Effector memory CD4-positive, alpha-beta T cell (primary cell): ENCODE results near the gene NRIP1.

Experiments
- DNase-seq, 3 donors: peaks; one replicate each; pipeline ENCODE4 v3.0.0-alpha.2; 2020
- H3K27ac ChIP-seq: 2 replicates; pipeline ENCODE4 v1.7.0; 2013; ENCODE audit warnings: mild to moderate bottlenecking, low read length, moderate library complexity; ENCODE audit not compliant: insufficient read depth, poor library complexity, severe bottlenecking
- H3K27me3 ChIP-seq: replicated peaks from 2 replicates; pipeline ENCODE4 v1.7.0; 2013; ENCODE audit warnings: mild to moderate bottlenecking, low read length; ENCODE audit not compliant: insufficient read depth, control insufficient read depth, poor library complexity, severe bottlenecking
- H3K36me3 ChIP-seq: 2 replicates; pipeline ENCODE4 v1.7.0; 2013; ENCODE audit warnings: mild to moderate bottlenecking, low read length, moderate library complexity; ENCODE audit not compliant: control insufficient read depth, insufficient read depth
- H3K4me1 ChIP-seq: 2 replicates; pipeline ENCODE4 v1.7.0; 2013; ENCODE audit warnings: low read length, mild to moderate bottlenecking; ENCODE audit not compliant: control insufficient read depth, insufficient read depth, poor library complexity, severe bottlenecking
- H3K4me3 ChIP-seq: 2 replicates; pipeline ENCODE4 v1.7.0; 2013; ENCODE audit warnings: low read length, low read depth, mild to moderate bottlenecking; ENCODE audit not compliant: insufficient read depth, poor library complexity, severe bottlenecking
- H3K9me3 ChIP-seq: 2 replicates; pipeline ENCODE4 v1.7.0; 2013; ENCODE audit warnings: mild to moderate bottlenecking, low read length, moderate library complexity; ENCODE audit not compliant: control insufficient read depth

Gene NRIP1

DNA sequence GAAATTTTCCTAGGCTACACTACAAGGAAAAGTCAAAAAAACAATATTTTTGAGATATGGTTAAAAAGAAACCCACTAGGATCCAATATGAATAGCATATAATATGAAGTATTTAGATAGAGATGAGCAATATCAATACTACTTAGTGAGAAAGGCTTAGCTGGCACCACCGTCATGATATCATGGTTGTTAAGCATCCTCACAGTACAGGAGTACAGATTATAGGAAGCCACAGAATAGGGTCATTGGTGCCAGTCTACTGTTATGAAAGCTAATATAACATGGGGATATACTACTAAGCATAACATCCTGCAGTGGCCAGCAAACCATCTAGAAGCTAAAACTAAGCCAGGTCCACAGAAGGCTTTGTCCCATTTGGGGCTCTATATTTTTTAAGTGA lies 28.4 kb upstream of the NRIP1 start:
- Histone ChIP-seq H3K4me1 (no peaks in the 10 kb centered on the region), H3K27me3 (no peaks in the 10 kb centered on the region), H3K27ac (no peak overlapping the region), H3K4me3 (no peak overlapping the region), H3K36me3 (no peaks in the 10 kb centered on the region), H3K9me3 (no peaks in the 10 kb centered on the region)
- no peak for DNase-seq

DNA sequence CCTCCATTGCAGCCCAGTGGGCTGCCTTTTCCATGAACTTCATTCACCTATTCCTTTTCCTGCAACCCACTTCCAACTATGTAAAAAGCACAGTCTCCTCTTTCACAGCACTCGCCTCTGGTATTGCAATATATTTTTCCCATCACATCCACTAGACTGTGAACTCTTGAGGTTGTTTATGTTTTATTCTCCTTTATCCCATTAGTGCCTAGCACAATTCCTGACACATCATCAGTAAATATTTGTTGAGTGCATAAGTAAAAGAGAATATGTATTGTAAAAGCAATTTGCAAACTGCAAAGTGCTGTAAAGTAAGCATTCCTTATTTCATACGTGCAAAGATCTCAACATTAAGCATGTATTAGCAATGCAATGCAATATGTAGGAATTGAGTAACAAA lies 27.9 kb upstream of the NRIP1 start:
- no peaks in the 10 kb centered on the region for H3K27me3 ChIP-seq
- H3K27ac ChIP-seq, result no peak overlapping the region
- no peaks in the 10 kb centered on the region for H3K4me1 ChIP-seq
- no peak for DNase-seq
- H3K9me3 ChIP-seq, result no peaks in the 10 kb centered on the region
- H3K36me3 ChIP-seq, result no peaks in the 10 kb centered on the region
- no peak overlapping the region for H3K4me3 ChIP-seq

DNA sequence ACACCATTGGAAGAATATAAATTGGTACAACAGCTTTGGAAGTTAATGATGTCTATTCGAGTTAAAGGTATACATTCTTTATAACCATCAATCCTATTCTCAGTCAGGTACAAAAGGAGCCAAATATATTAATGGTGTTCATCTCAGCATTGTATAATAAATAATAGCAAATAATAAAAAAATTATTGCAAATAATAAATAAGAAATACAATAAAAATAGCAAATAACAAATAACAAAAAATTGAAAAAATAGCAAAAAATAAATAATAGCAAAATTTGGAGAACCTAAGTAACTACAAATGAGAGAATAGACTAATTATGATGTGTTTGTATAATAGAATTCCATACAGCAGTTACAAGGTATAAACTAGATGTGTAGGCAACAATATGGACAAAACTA lies 25.6 kb upstream of the NRIP1 start:
- no peaks in the 10 kb centered on the region for H3K9me3 ChIP-seq

DNA sequence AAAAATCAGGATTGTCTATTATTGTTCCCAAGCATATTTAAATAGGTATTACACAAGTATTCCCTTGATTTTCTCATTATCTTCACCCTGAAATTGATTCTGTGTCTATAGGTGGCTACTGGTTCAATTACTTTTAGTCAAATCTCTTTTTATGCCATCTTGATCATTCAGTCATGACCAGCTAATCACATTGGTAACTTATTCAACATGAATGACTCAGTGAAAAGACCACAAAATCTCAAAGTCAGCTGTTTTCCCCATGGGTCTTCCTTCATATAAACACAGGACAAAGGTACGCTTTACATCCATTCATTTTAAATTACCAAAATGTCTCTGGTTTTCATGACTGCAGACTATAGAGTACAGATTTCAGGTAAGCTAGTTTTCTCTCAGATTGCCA lies 23.7 kb upstream of the NRIP1 start:
- no peak for DNase-seq
- H3K4me3 ChIP-seq, result no peak overlapping the region
- H3K27me3 ChIP-seq, result no peaks in the 10 kb centered on the region
- no peaks in the 10 kb centered on the region for H3K9me3 ChIP-seq
- H3K36me3 ChIP-seq, result no peaks in the 10 kb centered on the region
- no peaks in the 10 kb centered on the region for H3K4me1 ChIP-seq
- no peak overlapping the region for H3K27ac ChIP-seq

More for the DNA sequence above, 25.6 kb upstream of the NRIP1 start:
- Histone ChIP-seq H3K4me1 (no peaks in the 10 kb centered on the region), H3K4me3 (no peak overlapping the region), H3K27me3 (no peaks in the 10 kb centered on the region), H3K27ac (no peak overlapping the region), H3K36me3 (no peaks in the 10 kb centered on the region)
- no peak for DNase-seq

DNA sequence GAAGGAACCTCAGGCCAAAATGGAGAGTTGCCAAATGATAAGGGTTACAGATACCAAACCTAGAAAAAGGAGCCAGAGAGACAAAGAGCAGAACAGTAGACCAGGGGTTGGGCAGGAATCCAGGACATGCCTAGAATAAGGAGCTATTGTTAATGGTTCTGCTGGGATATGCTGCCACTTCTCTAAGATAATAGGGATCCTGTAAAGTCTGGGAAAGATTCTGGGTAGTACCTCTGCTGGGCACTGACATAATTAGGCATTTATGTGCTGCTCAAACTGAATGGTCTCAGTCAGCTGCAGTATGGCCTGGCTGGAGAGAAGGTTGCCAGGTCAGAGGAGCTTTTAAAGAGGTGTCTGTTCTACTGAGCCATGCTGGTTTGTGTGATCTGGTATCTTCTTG lies 19.9 kb upstream of the NRIP1 start:
- H3K27ac ChIP-seq, result no peak overlapping the region
- H3K4me1 ChIP-seq, result no peaks in the 10 kb centered on the region
- no peak for DNase-seq
- no peaks in the 10 kb centered on the region for H3K27me3 ChIP-seq
- H3K4me3 ChIP-seq, result no peak overlapping the region
- H3K36me3 ChIP-seq, result no peaks in the 10 kb centered on the region
- no peaks in the 10 kb centered on the region for H3K9me3 ChIP-seq

DNA sequence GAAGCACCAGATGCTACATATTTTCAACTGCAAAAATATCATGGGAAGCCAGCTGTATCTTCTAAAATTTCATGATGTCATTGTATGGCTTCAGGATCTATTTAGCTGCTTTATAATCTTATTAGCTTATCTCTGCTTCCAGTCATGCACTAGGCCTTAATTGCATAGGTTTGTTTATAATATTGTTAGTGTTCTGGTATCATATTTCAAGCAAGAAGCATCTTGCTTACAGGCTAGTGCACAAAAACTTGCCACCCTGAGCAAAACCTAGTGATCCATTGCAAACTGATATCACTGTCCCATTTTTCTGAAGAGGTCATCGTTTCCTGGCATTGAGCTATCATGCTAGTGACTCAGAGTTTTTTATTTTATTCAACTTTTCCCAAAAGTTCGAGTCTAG lies 15.7 kb upstream of the NRIP1 start:
- Histone ChIP-seq H3K27ac (no peak overlapping the region), H3K27me3 (no peaks in the 10 kb centered on the region), H3K4me3 (no peak overlapping the region), H3K4me1 (no peaks in the 10 kb centered on the region), H3K9me3 (no peaks in the 10 kb centered on the region), H3K36me3 (no peaks in the 10 kb centered on the region)
- no peak for DNase-seq

DNA sequence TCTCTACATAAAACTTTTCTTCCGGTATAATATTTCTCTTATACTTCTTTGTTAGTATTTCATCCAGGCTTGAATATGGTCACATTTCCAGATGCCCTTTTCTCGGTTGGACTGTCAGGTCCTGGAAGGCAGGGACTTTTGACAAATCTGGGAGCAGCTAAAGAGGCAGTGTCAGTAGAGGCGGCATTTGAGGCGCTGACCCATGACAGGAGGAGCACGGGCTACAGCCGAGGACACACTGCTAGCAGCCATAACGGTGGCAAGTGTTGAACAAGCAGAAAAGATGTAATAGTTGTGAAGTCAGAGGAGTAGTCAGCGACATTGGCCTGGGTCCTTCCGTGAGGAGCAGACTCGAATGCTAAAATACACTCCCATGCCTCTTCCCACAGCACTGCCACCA lies 14.5 kb upstream of the NRIP1 start:
- no peaks in the 10 kb centered on the region for H3K9me3 ChIP-seq
- no peak for DNase-seq
- no peaks in the 10 kb centered on the region for H3K4me1 ChIP-seq
- H3K27me3 ChIP-seq, result no peaks in the 10 kb centered on the region
- H3K36me3 ChIP-seq, result no peaks in the 10 kb centered on the region
- no peak overlapping the region for H3K27ac ChIP-seq
- no peak overlapping the region for H3K4me3 ChIP-seq

DNA sequence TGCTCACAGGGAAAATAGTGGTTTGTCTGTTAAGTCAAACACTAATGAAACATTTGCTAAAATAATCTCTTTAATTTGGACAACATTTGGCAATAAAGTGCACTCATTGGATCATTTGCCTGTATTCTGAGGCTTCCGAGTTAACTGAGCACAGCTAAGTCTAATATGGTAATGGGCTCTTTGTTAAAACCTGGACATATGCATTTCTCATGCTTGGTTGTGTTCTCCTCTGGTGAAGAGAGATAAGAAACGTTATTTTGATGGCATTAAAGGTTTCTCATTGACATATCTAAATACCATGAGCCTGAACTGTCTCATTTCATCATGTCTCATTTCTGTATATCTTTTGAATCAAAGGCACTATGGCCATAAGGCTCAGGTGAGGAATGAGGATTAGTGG lies 13.4 kb upstream of the NRIP1 start:
- no peak for DNase-seq
- Histone ChIP-seq H3K27me3 (no peaks in the 10 kb centered on the region), H3K27ac (no peak overlapping the region), H3K4me1 (no peaks in the 10 kb centered on the region), H3K4me3 (no peak overlapping the region), H3K9me3 (no peaks in the 10 kb centered on the region), H3K36me3 (no peaks in the 10 kb centered on the region)

DNA sequence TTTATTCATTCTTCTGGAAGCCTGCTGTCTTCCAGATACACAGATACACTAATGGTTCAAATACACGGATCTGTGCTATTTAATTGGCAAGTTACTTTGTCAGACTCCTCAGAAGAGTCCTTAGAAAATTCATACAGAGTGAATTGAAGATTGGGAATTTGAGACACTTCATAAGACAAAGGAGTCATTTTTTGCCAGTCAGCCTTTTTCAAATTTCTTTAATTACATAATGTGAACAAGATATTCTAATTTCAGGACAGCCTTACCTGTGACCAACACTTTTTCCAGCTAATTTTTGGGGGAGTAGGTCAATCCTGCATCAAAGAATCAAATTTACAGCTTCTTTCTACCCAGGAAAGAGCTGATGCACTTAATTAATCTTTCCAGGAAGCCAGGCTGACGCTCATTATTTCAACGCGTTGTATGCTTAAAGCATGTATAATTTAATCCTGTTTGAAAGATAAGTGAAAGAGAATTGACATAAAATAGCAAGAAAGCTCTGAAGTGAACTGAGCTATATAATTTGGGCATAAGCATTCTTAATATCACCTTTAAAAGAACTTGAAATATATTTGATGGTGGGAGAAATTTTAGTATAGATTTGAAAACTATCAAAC lies 12.8 kb upstream of the NRIP1 start:
- H3K27ac ChIP-seq, result no peak overlapping the region
- no peak overlapping the region for H3K4me3 ChIP-seq
- H3K9me3 ChIP-seq, result no peaks in the 10 kb centered on the region
- H3K4me1 ChIP-seq, result no peaks in the 10 kb centered on the region
- H3K27me3 ChIP-seq, result no peaks in the 10 kb centered on the region
- no peaks in the 10 kb centered on the region for H3K36me3 ChIP-seq
- no peak for DNase-seq

DNA sequence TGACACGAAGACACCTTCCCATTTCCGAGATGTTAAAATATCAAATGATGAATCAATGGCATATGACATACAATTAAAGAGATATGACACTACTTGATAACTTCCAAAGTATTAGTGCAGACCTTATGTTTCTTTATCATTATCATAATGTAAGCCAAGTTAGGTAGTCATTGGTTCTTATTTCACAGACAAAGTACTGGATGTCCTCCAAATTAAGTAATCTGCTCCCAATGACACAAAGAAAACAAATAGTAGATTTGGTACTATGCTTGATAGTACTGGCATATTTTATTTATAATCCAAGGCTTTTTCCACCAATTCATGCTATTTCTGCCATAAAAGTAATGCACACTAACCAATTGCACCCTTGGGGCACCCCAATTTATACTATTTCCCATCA lies 11.9 kb upstream of the NRIP1 start:
- no peak overlapping the region for H3K4me3 ChIP-seq
- DNase-seq, result no peak
- no peaks in the 10 kb centered on the region for H3K4me1 ChIP-seq
- no peaks in the 10 kb centered on the region for H3K27me3 ChIP-seq
- no peaks in the 10 kb centered on the region for H3K9me3 ChIP-seq
- H3K27ac ChIP-seq, result no peak overlapping the region
- no peaks in the 10 kb centered on the region for H3K36me3 ChIP-seq

DNA sequence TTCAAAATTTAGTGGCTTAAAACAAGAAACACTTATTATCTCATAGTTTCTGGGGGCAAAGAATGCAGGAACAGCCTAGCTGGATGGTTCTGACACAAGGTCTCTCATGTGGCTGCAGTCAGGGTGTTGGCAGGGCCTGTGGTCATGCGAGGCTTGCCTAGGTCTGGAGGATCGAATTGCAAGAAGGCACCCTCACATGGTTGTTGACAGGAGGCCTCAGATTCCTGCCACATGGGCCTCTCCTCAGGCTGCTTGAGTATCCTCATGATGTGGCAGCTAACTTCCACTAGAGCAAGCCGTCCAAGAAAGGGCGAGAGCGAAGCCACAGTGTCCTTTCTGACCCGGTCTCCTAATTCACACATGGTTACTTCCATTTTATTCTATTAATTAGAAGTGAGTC lies 6.2 kb upstream of the NRIP1 start:
- Histone ChIP-seq H3K4me1 (peaks cover 5% of the 10 kb centered on the region), H3K4me3 (no peak overlapping the region), H3K27ac (no peak overlapping the region), H3K36me3 (no peaks in the 10 kb centered on the region), H3K27me3 (no peaks in the 10 kb centered on the region), H3K9me3 (no peaks in the 10 kb centered on the region)
- DNase-seq, result no peak
